GM18867 (cell line): Measurements from ENCODE around the gene RPL18A.

ENCODE experiments used
- ATAC-seq: cut with Tn5 transposase; IDR thresholded peaks from one replicate; pipeline ENCODE4 v1.9.1; 2021; ENCODE audit warnings: mild to moderate bottlenecking, moderate library complexity; ENCODE audit not compliant: unreplicated experiment

Gene RPL18A

DNA sequence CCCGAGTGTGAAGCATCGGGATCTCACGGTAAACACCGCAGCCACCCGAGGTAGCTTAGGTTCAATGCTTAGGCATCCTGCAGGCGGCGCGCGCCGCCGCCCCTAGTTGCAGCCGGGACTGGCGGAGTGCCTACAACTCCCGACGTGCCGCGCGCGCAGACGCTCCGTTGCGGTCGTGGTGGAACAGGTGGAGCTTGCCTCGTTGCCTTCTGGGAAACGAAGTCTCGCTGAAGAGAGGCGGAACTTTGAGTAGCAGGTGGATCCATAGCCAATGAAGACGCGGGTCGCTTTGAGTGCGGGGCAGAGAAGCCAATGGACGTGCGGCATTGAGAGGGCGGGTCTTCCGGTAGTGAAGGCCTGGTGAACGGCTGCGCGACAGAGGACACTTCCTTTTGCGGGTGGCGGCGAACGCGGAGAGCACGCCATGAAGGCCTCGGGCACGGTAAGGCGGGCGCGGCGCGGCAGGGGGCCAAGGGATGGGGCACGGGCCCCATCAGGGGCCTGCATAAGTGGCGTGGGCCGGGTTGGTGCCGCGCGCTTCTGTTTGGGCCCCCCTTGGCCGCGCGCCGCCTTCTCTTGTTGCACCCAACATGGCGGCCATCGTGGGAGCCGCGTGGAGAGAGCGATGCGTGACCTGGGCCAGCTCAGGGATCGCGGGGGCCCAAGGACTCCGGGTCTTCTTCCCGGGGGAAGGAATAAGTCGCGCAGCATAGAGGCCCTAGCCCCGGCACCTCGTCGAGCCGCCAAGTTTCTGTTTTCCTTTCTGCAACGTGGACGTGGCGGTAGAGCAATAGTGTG lies at the start of gene RPL18A:
Gene RPL18A, plus strand, starts transcription at position 378 of the 798 bp plus-strand sequence. Its CDS starts 47 bp downstream, at position 425.
- ATAC-seq = peak; percentile 93

DNA sequence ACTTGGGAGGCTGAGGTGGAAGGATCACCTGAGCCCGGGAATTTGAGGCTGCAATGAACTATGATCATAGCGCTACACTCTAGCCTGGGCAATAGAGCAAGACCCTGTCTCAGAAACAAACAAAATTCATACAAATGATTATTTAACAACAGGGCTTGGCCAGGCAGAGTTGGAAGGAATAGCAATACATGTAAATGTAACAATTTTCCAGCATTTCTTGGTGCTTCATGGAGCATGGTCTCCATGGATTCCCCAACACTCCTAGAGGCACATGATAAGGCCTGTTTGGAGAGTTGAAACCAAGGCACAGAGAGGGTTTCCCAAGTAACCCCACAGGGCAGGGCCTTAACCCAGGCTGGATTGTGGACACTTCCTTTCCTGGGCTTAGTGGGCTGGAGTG lies 48.6 kb upstream of the RPL18A start:
- no peak for ATAC-seq

DNA sequence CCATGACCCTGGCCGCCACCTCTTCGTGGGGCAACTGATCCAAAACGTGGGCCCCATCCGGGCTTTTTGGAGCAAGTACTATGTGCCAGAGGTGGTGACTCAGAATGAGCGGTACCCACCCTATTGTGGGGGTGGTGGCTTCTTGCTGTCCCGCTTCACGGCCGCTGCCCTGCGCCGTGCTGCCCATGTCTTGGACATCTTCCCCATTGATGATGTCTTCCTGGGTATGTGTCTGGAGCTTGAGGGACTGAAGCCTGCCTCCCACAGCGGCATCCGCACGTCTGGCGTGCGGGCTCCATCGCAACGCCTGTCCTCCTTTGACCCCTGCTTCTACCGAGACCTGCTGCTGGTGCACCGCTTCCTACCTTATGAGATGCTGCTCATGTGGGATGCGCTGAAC lies 48.0 kb upstream of the RPL18A start:
- no peak for ATAC-seq

DNA sequence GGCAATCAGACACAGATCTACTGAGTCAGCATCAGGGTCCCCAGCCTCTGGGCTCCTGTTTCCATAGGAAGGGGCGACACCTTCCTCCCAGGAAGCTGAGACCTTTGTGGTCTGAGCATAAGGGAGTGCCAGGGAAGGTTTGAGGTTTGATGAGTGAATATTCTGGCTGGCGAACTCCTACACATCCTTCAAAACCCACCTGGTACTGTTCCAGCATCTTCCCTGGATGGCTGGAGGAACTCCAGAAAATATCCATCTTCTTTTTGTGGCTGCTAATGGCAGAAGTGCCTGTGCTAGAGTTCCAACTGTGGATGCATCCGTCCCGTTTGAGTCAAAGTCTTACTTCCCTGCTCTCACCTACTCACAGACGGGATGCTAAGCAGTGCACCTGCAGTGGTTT lies 47.6 kb upstream of the RPL18A start:
- no peak for ATAC-seq

DNA sequence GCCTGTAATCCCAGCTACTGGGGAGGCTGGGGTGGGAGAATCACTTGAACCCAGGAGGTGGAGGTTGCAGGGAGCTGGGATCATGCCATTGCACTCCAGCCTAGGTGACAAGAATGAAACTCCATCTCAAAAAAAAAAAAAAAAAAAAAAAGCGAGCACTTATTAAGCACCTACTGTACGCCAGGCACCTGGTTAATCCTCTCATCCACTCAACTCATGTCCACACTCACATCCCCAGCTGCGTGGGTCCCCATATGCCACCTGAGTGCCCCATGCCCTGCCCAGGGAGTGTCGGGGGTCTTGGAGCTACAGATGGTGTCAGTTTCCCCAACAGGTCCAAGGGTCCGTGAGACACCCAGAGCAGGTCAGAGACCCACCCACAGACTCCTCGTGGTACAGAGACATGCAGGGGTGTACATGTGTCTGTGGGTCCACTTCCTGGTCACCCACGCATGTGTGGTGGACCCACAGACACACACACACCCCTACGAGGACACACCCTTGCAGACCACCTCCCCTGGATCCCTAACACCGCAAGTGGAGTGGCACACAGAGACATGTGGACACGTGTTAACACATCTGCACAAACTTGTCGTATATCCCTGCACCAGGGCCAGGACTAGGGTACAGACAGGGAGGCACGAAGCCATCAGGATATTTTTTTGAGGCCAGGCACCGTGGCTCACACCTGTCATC lies 41.9 kb upstream of the RPL18A start:
- no peak for ATAC-seq

DNA sequence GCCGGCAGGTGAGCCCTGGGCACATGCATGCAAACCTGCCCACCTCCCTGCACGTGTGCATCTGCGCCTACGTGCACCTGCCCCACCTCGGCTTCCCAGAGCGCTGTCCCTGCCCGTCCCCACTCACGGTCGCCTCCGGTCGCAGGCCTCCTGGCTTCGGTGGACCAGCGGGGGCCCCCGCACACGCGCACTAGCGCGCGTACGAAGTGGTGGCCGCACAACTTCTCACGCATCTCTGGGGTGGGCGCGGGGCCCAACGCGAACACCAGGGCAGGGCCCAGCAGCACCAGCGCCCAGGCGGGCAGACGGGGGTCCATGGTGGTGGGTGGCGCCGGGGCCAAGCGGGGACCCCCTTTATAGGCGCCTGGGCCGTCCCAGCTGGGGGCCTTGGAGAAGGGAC lies 38.5 kb upstream of the RPL18A start, which contains the start of gene INSL3:
Gene INSL3, minus strand, starts transcription at position 330 of the 400 bp plus-strand sequence. Its CDS starts 13 bp downstream, at position 317.
- no peak for ATAC-seq

DNA sequence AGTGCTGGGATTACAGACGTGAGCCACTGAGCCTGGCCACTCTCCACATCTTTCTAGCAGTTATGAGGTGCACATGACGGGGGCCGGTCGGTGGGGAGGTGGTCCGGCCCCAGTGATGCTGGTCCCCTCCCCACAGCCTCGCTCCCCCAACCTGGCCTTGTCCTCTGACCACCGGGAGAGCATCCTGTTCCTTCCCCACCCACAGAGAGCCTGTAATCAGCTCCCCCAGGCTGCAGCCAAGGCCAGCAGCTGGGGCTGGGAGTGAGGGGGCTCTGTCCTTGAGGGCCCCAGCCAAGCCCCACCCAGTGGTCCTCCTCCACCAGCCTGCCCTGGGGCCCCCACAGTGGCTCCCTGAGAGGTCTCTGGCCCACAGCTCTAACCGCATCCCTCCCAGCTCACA lies 35.4 kb upstream of the RPL18A start:
- ATAC-seq = no peak

DNA sequence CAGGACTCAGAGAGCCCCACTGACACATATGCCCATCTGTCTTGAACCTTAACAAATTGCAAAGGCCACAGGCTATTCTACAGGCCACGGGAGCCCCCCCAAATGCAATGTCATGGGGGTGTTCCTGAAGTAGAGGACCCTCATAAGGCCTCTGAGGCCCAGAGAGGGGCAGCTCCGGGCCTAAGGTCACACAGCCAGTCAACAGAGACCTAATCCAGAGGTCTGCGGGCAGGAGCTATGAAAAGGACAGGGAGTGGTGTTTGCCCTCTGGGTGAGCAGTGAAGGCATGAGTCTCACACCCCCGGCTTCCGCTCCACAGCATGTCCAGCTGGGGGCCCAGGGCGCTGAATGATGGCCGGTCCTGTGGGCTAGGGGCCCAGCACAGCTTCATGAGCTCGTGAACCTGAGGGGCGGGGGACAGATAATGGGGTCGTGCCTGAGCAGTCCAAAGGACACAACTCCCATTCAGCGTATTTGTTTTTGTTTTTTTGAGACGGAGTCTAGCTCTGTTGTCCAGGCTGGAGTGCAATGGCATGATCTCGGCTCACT lies 33.1 kb upstream of the RPL18A start:
- no peak for ATAC-seq

DNA sequence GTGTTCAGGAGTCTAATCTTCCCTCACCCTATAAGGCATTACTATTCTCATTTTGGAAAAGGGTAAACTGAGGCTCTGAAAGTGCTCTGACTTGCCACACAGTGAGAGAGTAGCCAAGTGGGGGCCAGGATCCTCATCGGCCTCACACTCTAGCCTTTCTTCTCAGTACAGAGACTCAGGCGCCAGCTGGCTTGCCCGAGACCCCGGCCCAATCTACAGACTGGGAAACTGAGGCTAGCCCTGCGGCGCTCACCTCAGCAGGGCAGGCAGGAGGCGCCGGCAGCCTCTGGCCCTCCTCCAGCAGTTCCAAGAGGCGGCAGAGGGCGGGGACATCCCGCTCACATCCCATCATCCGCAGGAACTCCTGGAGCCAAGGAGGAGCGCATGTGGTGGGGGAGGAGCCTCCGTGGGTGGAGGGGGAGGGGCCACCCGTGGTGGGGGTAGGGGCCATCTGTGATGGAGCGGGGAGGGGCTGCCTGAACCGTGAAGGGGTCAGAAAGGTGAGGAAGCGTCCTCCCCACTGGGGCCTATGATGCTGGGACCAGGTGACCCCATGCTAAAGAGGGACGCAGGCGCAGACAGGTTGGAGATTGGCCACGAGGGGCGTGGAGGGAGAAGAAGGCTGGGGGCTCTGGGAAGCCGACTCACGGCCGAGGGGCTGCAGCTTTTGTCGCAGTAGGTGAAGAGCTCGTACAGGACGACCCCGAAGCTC lies 29.7 kb upstream of the RPL18A start:
- ATAC-seq = no peak

DNA sequence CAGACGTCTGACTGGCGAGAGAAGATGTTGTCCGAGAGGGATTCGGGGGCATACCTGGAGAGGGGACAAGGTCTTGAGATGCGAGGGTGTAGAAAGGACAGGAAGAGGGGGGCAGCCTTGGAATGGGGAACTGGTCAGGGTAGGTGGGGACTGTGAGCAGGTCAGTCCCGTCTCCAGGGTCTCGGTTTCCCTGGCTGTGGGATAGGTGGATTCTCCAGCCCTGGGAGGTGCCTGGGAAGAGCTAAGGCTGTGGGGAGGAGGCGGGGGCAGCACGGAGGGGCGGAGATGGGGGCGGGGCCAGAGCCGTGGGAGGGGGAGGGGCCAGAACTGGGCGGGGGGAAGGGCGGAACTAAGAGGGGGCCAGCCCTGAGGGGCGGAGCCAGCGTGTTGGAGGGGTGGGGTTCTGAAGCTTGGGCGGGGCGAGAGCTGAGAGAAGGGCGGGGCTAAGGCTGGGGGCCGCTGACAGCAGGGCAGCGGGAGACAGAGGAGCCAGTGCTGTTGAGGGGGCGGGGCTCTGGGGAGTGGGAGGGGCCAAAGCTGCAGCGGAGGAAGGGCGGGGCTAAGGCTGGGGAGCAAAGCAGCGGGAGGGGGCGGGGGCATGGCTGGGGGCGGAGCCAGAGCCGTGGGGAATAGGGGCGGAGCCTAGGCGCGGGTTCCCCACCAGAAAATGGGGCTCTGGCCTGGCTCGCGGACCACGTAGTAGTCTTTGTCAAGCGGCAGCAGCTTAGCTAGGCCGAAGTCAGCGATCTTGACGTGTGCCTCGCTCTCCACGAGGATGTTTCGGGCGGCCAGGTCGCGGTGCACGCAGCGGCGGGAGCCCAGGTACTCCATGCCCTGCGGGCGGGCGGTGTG lies 28.9 kb upstream of the RPL18A start:
- no peak for ATAC-seq

DNA sequence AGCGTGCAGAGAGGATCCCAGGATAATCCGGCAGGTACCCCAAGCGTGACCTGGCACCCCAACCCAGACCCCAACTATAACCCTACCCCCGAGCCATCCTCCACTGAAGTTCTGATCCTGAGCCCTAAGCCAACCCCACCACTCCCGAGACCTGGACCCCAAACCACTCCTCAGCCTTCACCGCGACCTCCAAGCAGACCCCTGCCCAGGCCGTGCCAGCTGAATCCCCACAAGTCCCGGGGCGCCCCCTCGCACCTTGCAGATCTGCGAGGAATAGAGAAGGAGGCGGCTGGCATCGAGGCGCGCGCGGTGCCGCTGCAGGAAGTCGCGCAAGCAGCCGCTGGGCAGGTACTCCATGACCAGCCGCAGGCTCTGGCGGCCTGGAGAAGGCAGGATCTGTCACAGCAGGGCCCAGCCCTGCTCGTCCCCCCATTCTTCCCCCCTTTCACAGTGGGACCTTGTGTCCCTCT lies 28.3 kb upstream of the RPL18A start:
- no peak for ATAC-seq

DNA sequence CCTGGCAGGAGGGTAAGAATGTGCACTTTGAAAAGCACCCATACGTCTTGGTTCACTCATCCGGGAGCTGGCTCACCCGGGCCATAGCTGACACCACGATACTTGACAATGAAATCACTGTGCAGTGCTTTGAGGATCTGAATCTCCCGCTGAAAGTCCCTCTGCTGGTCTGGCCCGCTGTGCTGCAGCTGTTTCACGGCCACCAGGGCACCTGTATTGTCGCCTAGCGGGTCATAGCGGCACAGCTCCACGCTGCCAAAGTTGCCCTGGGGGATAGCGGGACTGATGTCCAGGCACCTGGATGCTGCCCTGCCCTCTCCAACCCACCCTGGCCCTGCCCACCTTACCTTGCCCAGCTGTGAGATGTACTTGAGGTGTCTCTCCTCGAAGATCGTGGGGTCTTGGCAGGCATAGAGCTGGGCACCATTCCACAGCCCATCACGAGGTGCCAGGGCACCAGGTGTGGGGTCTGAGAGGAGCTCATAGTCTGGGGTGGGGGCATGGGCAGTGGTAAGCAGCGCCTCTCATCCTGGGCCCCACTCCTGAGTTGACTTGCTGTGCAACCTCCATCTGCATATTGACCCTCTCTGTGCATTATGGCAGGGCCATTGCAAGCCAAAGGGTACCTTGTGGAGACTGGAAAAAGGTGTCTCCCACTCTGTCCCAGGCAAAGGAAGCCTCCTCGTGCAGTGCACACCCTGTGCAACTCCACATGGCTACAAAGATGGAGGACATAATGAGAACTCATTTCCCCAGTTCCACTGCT lies 27.1 kb upstream of the RPL18A start:
- ATAC-seq = no peak

DNA sequence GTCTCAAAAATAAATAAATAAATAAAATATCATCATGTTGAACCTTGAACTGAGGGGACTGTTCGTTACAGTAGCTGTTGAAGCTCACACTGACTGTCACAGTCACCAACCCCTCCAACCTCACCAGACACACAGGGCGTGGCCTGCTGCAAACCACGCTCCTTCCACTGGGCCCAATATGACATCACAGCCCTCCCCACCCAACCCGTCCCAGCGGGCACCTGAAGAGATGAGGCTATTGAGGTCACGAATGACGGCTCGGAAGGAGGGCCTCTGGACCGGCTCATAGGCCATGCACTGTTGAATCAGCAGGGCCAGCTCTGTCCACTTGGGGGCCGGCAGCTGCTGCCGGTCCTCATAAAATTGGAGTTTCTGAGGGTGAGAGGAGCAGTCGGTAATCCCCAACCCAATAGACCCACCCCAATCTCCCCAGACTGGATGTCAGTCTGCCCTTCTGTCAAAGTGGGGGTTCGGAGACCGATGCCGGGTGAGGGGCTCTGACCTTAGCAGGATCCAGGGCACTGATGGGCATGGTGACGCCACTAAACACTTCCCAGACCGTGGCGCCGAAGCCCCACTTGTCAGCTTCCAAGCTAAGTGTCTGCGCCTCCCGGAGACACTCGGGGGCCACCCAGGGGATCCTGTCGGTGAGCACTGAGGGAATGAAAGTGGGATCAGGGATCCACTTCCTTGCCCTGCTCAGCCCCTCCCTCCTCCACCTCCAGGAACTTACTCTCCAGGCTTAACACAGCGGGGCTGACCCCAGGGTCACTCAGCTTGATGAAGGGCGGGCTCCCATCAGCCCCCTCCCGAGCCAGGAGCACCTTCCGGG lies 25.1 kb upstream of the RPL18A start:
- ATAC-seq = no peak

DNA sequence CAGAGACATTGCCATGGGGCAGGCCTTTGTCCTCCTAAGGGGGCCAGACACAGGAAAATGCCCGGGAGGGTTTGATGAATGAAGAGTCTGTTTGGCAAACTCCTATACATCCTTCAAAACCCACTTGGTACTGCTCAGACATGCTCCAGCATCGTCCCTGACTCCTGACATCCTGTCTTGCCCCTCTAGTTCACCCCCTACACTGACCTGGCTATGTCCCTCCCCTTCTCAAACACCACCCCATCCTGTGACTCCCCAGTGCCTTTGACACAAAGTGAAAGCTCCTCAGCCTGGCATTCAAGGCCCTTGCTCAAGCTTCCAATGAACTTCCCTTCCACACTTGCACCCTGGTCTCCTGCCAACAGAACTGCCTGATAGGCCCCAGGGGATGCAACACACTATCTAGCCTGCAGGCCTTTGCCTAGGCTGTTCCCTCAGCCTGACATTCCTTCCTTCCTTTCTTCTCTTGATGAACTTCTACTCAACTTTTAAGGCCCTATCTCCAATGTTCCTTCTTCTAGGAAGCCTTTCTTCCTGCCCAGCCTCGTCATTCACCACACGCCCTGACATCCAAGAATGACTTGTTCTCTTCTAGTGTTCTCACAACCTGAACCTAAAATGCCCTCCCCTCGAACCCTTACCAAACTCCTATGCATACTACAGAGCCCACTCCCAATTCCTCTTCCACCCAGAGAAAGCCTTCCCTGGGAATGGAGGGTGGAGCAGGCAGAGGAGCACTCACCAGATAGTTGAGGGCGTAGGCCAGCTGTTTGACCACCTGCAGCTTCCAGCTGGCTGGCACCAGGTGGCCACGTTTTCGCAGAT lies 24.3 kb upstream of the RPL18A start:
- ATAC-seq = no peak

DNA sequence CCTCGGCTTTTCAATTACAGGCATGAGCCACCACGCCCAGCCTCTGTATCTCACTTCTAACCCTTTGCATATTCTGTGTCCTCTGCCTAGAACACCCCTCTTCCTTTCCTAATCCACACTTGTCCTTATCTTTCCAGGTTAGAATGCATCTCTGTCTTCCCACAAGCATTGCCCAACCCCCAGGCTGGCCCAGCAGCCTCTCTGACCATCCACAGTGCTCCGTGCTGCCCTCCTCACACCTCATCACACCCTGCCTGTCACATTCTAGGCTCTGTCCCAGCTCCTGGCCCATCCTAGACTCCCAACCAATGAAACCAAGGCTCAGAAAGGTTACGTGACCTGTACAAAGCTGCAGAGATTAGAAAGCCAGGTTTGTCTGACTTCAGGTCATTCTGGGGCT lies 23.2 kb upstream of the RPL18A start:
- ATAC-seq = no peak

DNA sequence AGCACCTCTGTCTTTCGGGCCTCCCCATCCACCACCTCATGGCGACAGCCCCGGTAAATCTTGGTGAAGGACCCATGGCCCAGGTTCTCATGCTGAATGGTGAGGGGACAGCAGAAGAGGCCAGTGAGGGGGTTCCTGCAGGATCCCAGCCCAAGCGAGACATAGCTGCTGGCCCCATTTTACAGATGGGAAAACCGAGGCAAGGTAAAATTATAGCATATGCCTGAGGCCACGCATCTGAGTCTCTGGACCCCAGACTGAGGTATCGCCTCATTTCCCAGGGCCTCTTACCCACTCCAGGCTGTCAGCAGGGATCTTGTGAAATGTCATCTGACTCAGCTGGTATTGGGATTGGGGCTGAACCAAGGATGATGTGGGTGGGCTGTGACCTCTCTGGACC lies 21.7 kb upstream of the RPL18A start:
- ATAC-seq = no peak

DNA sequence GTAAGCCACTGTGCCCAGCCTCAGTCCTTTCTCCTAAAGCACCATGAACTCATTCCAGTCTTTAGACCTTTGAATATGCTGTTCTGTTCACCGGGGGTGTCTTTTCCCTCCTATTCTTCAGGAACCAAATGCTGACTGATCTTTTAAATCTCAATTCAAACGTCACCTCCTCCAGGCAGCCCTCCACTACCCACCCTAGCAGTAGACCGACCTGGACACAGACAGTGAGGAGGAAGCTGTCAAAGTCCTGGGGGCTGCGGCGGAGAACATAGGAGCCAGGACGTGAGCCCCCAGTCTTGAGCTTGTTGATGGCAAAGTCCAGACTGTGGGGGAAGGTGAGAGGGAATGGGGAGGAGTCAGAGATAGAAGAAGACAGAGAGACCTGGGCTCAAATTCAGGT lies 19.7 kb upstream of the RPL18A start:
- ATAC-seq = no peak

DNA sequence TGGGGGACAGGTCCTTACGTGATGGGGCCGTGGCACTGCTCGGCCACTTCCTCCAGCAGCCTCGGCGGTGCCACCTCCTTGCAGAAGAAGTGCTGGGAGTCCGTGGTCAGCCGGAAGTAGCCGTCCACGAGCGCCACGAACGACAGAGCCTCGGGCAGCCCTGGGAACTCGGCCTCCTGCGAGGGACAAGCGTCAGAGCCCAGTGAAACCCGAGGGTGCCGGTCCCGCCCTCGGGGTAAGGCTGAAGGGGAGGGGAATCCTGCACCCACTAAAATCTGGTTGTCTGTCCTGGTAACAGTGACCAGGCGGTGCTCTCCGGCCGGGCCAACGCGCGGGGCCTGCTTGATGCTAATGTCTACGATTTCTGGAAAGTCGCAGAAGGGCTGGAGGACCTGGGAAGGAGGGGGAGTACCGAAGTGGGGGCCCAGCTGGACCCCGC lies 18.3 kb upstream of the RPL18A start:
- ATAC-seq = no peak
